K562 (cell line): ENCODE data around the gene WDCP. TPM values are rescaled to one million over a fixed set of nuclear protein-coding genes. Genes with fewer than 3 reads are reported as not detected.

Experiments
- ATAC-seq: fragments of 200-7000 bp; cut with Tn5 transposase; 3 replicates; pipeline ENCODE4 v1.9.1; 2020; ENCODE audit warnings: moderate library complexity
- BruUV-seq: library from RNA; stranded (reverse); fragments of 400-500 nt; replicated peaks from 2 replicates; lab custom pipeline; 2021; lab: Mats Ljungman, UMichigan
- CTCF ChIA-PET: fragments of 300-600 bp; formaldehyde crosslinking; extraction: SDS; loops from one replicate; lab custom pipeline; 2021; ENCODE audit warnings: low intra/inter-chr PET ratio; lab: Yijun Ruan, JAX
- POLR2A ChIA-PET: fragments of 300-600, 350-650 bp; sonication (Branson Sonifier 250); formaldehyde crosslinking; extraction: SDS; loops from one replicate; lab custom pipeline; 2021; ENCODE audit warnings: antibody characterized with exemption, inconsistent platforms; lab: Yijun Ruan, JAX
- DNase-seq, 4 experiments: peaks; one replicate each; pipeline versions ENCODE4 v3.0.0 to v3.0.0-alpha.2; 2011 to 2018; ENCODE audit warnings: low spot score in 3 of 4, mixed read lengths in 3 of 4; ENCODE audit errors: extremely low read depth in 1 of 4
- FAIRE-seq: peaks from 2 replicates; lab custom pipeline; 2011; peaks lifted over from hg19 to GRCh38; lab: Jason Lieb, UNC
- H2AFZ ChIP-seq: 2 replicates; pipeline ENCODE4 v1.6.0; 2011; ENCODE audit warnings: low read depth, low read length, control low read depth, inconsistent platforms
- H3K27ac ChIP-seq: fragments of 200-600 bp; 3 replicates; pipeline ENCODE4 v1.8.0; 2011; ENCODE audit warnings: low read depth, mild to moderate bottlenecking, control low read depth, inconsistent platforms, low read length, moderate library complexity, mixed read lengths; ENCODE audit errors: extremely low read depth
- H3K27me3 ChIP-seq, 2 experiments: fragments of 300-600 bp in 1 of 2; 2 replicates in 1 of 2; 3 replicates in 1 of 2; pipeline versions ENCODE4 v1.6.0 to v1.8.0; 2011; ENCODE audit warnings: inconsistent platforms in 2 of 2, low read length in 2 of 2, mild to moderate bottlenecking in 1 of 2, mixed read lengths in 1 of 2, moderate library complexity in 1 of 2; ENCODE audit not compliant: control insufficient read depth in 2 of 2, insufficient read depth in 2 of 2
- H3K36me3 ChIP-seq: fragments of 300-600 bp; 3 replicates; pipeline ENCODE4 v1.8.0; 2011; ENCODE audit warnings: mild to moderate bottlenecking, low read length, inconsistent platforms; ENCODE audit not compliant: control insufficient read depth, insufficient read depth
- H3K4me1 ChIP-seq, 2 experiments: fragments of 200-600 bp in 1 of 2; replicated peaks in 1 of 2; 2 replicates in 1 of 2; 3 replicates in 1 of 2; pipeline versions ENCODE4 v1.5.1 to v1.8.0; 2011; ENCODE audit warnings: inconsistent platforms in 2 of 2, low read length in 2 of 2, mild to moderate bottlenecking in 1 of 2, mixed read lengths in 1 of 2, moderate library complexity in 1 of 2; ENCODE audit not compliant: control insufficient read depth in 2 of 2, insufficient read depth in 2 of 2
- H3K4me2 ChIP-seq: 2 replicates; pipeline ENCODE4 v1.6.1; 2011; ENCODE audit warnings: low read length, control low read depth, inconsistent platforms, mixed read lengths; ENCODE audit not compliant: insufficient read depth
- H3K4me3 ChIP-seq: fragments of 200-600 bp; sonication (generic), shearing (Covaris generic); 2 replicates; pipeline ENCODE4 v1.5.1; 2016; ENCODE audit warnings: control low read depth, inconsistent platforms
- H3K79me2 ChIP-seq: fragments of 200-600 bp; 3 replicates; pipeline ENCODE4 v1.8.0; 2011; ENCODE audit warnings: low read length, inconsistent platforms; ENCODE audit not compliant: control insufficient read depth, insufficient read depth
- H3K9ac ChIP-seq, 2 experiments: 2 replicates each; pipeline versions ENCODE4 v1.6.0 to v1.6.1; 2011; ENCODE audit warnings: low read depth in 2 of 2, low read length in 2 of 2, control low read depth in 1 of 2, inconsistent platforms in 1 of 2, mild to moderate bottlenecking in 1 of 2, mixed read lengths in 1 of 2; ENCODE audit not compliant: insufficient read depth in 1 of 2
- H3K9me1 ChIP-seq: one replicate; pipeline ENCODE4 v1.6.0; 2011; ENCODE audit warnings: inconsistent platforms, mild to moderate bottlenecking, low read length, moderate library complexity; ENCODE audit not compliant: control insufficient read depth, insufficient read depth
- H3K9me3 ChIP-seq: replicated peaks from 2 replicates; pipeline ENCODE4 v1.5.1; 2011; ENCODE audit warnings: low read depth, low read length, inconsistent platforms; ENCODE audit not compliant: control insufficient read depth, insufficient read depth
- H4K20me1 ChIP-seq: replicated peaks from 2 replicates; pipeline ENCODE4 v1.6.1; 2011; ENCODE audit warnings: low read length, inconsistent platforms, mixed read lengths; ENCODE audit not compliant: control insufficient read depth, insufficient read depth
- AFF1 ChIP-seq, 2 experiments: fragments of 450-650 bp; IDR thresholded peaks; 2 replicates each; pipeline ENCODE4 v1.6.1; 2018; ENCODE audit warnings: mild to moderate bottlenecking in 2 of 2, low read depth in 1 of 2; ENCODE audit not compliant: partially characterized antibody in 2 of 2
- BRF1 ChIP-seq: IDR thresholded peaks from 3 replicates; pipeline ENCODE4 v1.6.1; 2011; ENCODE audit warnings: borderline replicate concordance, mild to moderate bottlenecking; ENCODE audit not compliant: insufficient read length; ENCODE audit errors: extremely low read depth
- C11orf30 ChIP-seq: fragments of 450-650 bp; IDR thresholded peaks from 2 replicates; pipeline ENCODE4 v1.6.1; 2016; ENCODE audit warnings: low read depth, mild to moderate bottlenecking
- CEBPB ChIP-seq: fragments of 450-650 bp; IDR thresholded peaks from 2 replicates; pipeline ENCODE4 v1.6.1; 2016; ENCODE audit warnings: missing genetic modification characterization, missing compliant biosample characterization
- HBP1 ChIP-seq: fragments of 450-650 bp; formaldehyde crosslinking; IDR thresholded peaks from 2 replicates; pipeline ENCODE4 v1.4.0; 2022; ENCODE audit warnings: missing genetic modification characterization
- MAFF ChIP-seq: IDR thresholded peaks from 2 replicates; pipeline ENCODE4 v1.6.1; 2012; ENCODE audit warnings: low read length, improper control_type of control experiment
- MAFK ChIP-seq: IDR thresholded peaks from 2 replicates; pipeline ENCODE4 v1.6.1; 2011; ENCODE audit warnings: low read length, improper control_type of control experiment
- MLX ChIP-seq, 2 experiments: fragments of 450-650 bp in 1 of 2; sonication (generic) in 1 of 2; formaldehyde crosslinking; conservative IDR thresholded peaks; 2 replicates each; pipeline versions ENCODE4 v1.4.0 to v1.8.1; 2020 to 2022; ENCODE audit warnings: mild to moderate bottlenecking in 1 of 2, missing genetic modification reagents in 1 of 2
- NFE2L1 ChIP-seq: fragments of 450-650 bp; IDR thresholded peaks from 2 replicates; pipeline ENCODE4 v1.6.1; 2016; ENCODE audit warnings: missing genetic modification characterization, low read depth, mild to moderate bottlenecking, missing compliant biosample characterization, moderate library complexity, borderline replicate concordance
- SMARCE1 ChIP-seq: fragments of 450-650 bp; IDR thresholded peaks from 2 replicates; pipeline ENCODE4 v1.7.1; 2016; ENCODE audit warnings: mild to moderate bottlenecking
- TCF3 ChIP-seq: sonication (generic); formaldehyde crosslinking; IDR thresholded peaks from 2 replicates; pipeline ENCODE4 v1.4.0; 2020; ENCODE audit warnings: mild to moderate bottlenecking, missing genetic modification reagents
- ZNF12 ChIP-seq: sonication (generic); formaldehyde crosslinking; IDR thresholded peaks from 2 replicates; pipeline ENCODE4 v1.4.0; 2020; ENCODE audit warnings: mild to moderate bottlenecking, missing genetic modification reagents
- ZNF316 ChIP-seq: fragments of 450-650 bp; IDR thresholded peaks from 2 replicates; pipeline ENCODE4 v1.6.1; 2016
- ZNF561 ChIP-seq: fragments of 450-650 bp; formaldehyde crosslinking; conservative IDR thresholded peaks from 2 replicates; pipeline ENCODE4 v1.4.0; 2020; ENCODE audit warnings: mild to moderate bottlenecking, moderate library complexity
- ZNF584 ChIP-seq: fragments of 200-800 bp; sonication (Bioruptor generic); IDR thresholded peaks from 2 replicates; pipeline ENCODE4 v1.6.1; 2016; ENCODE audit warnings: low read depth, mild to moderate bottlenecking, missing genetic modification characterization, missing compliant biosample characterization
- WGBS: fragments of 100-300 bp; shearing (Covaris generic); methylation state at CpG from one replicate; pipeline ENCODE4 v1.1.6; 2016; ENCODE audit warnings: low coverage, mixed read lengths; ENCODE audit not compliant: insufficient coverage; ENCODE audit errors: missing lambda C conversion rate; 5-methylcytosine and 5-hydroxymethylcytosine counted together
- in situ Hi-C: fragments of 300-500 bp; cut with MboI; formaldehyde crosslinking; loops from 4 replicates; pipeline ENCODE4 v1.15.0; 2018; ENCODE audit warnings: inconsistent platforms, mixed read lengths
- intact Hi-C: fragments of 100-400 bp; cut with micrococcal nuclease; formaldehyde crosslinking; loops from 2 replicates; pipeline ENCODE4 v1.14.2; 2022
- polyA plus RNA-seq, 8 experiments: library from polyadenylated mRNA; depleted of rRNA in 4 of 8; stranded (reverse) in 5 of 8; unstranded in 3 of 8; fragments of >200 nt; fragmentation: Nextera tagmentation in 2 of 8; fragmentation: Illumina TruSeq in 1 of 8; extraction: Ambion mirVana in 2 of 8; extraction: Trizol in 1 of 8; gene quantifications; 2 replicates each; pipeline versions ENCODE4 v1.2.1 to v1.2.3, GENCODE V29; 2011 to 2014; ENCODE audit warnings: inconsistent platforms in 1 of 8, missing spikeins in 1 of 8
- total RNA-seq, 7 experiments: library from RNA; depleted of rRNA in 6 of 7; stranded (reverse); fragments of >200 nt in 6 of 7; fragmentation: Illumina TruSeq in 2 of 7; extraction: Trizol in 2 of 7; gene quantifications; 2 replicates each; pipeline versions ENCODE4 v1.2.1 to v1.2.3, GENCODE V29; 2011 to 2021; ENCODE audit warnings: low replicate concordance in 1 of 7

The WDCP gene
- total and polyA plus RNA-seq, 9 of the 15 experiments (the other 6 are each of a cell fraction or from before 2014, with no cell fraction given), result 10.1 to 41.4 (median 21.8) TPM

- Histone ChIP-seq H3K9ac (peak overlapping the region in 1 of 2 experiments; percentile 62), H3K9me3 (no peaks in the 10 kb centered on the region), H4K20me1 (no peaks in the 10 kb centered on the region), H3K9me1 (no peaks in the 10 kb centered on the region), H3K4me3 (peak overlapping the region; percentile 64), H3K4me2 (peak overlapping the region; percentile 82), H3K27me3 (peaks cover 0 to 6% of the 10 kb centered on the region in 2 experiments; a peak in 1 of 5 replicates), H2AFZ (no peak overlapping the region), H3K27ac (peak overlapping the region; percentile 52), H3K79me2 (peaks cover 42% of the 10 kb centered on the region), H3K36me3 (peaks cover 8% of the 10 kb centered on the region; the same call in 1 of the 3 replicates), H3K4me1 (peaks cover 8 to 22% of the 10 kb centered on the region in 2 experiments; a peak in 4 of 5 replicates)
- ATAC-seq, result no peak
- in situ Hi-C loops (no loop called here), intact Hi-C loops (no loop called here)
- FAIRE-seq, result no peak
- POLR2A ChIA-PET, result interaction anchor here (0.5 to 2.1 kb wide), 5 partner anchors 9 to 176 kb away, joined by 3 to 8 read pairs (median 5); partner anchors contain the start of genes ATAD2B and SF3B6
- BruUV-seq, result no TSS peak
- CTCF ChIA-PET, result no interaction called here
- DNase-seq, result peak in 1 of 4 experiments; percentile 16
- 17% methylated on average over 7 of the region's 11 CpGs for WGBS
- TF ChIP-seq ZNF316, result peak; percentile 80
- no peak for TF ChIP-seq ZNF561 (CRISPR knock-in tag)
- peak; percentile 52 for TF ChIP-seq CEBPB
- TF ChIP-seq ZNF584 (CRISPR knock-in tag), result no peak
- TF ChIP-seq NFE2L1, result peak; percentile 64
- 0 out of 2 replicates have a peak, but pooled peaks have one; percentile 24 for TF ChIP-seq SMARCE1
- TF ChIP-seq C11orf30, result peak; percentile 76
- no peak for TF ChIP-seq BRF1
- TF ChIP-seq AFF1 (IDR thresholded peaks at IDR 0.05; ENCODE audit: low read depth in 1 of 2, partially characterized antibody in 2 of 2), result peak in 1 of 2 experiments; percentile 66
- no peak for TF ChIP-seq HBP1 (CRISPR knock-in tag)
- no peak for TF ChIP-seq MLX (CRISPR knock-in tag; conservative IDR thresholded peaks at IDR 0.05)
- peak; percentile 9; the same call in 1 of the 2 replicates for TF ChIP-seq MAFK
- TF ChIP-seq ZNF12 (CRISPR knock-in tag), result no peak
- no peak for TF ChIP-seq TCF3
- peak; percentile 33 for TF ChIP-seq MAFF
Observed at GRCh38 chr2:24045511-24046508, 1.4 kb downstream of the WDCP start.
